Fibroblast of lung (primary cell): ENCODE results near the gene RASGRF2.

Source experiments
- EZH2 ChIP-seq: IDR thresholded peaks from 2 replicates; pipeline ENCODE4 v1.5.1; 2012; ENCODE audit warnings: low read length, control low read depth, mild to moderate bottlenecking; ENCODE audit errors: missing control alignments
- TF ChIP-seq, protein P1 (sequence below), 2 donors: IDR thresholded peaks in 1 of 2; conservative IDR thresholded peaks in 1 of 2; 1 replicate in 1 of 2; 2 replicates in 1 of 2; pipeline ENCODE4 v1.5.1; 2011 to 2012; ENCODE audit warnings: low read length in 2 of 2, control low read depth in 1 of 2, inconsistent platforms in 1 of 2, low read depth in 1 of 2, mild to moderate bottlenecking in 1 of 2

DNA sequence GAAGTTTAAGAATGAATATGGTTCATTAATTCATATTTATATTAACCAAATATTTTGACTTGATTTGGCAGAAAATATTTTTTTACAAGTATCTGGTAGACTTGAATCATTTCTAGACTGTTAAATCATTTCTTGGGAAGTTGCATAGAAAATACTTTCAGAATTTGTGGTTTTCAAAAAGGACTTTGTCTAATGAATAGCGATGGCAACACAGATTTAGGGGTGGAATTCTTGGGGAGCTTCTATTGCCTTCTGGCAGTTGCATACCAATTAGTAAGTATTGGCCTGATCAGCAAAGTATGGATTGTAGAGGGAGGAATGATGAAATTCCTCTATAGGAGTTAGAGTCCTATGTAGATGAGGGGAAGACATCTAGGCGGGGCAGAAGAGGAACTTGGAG is 204.3 kb downstream of the RASGRF2 start:
- TF ChIP-seq, protein P1, sequence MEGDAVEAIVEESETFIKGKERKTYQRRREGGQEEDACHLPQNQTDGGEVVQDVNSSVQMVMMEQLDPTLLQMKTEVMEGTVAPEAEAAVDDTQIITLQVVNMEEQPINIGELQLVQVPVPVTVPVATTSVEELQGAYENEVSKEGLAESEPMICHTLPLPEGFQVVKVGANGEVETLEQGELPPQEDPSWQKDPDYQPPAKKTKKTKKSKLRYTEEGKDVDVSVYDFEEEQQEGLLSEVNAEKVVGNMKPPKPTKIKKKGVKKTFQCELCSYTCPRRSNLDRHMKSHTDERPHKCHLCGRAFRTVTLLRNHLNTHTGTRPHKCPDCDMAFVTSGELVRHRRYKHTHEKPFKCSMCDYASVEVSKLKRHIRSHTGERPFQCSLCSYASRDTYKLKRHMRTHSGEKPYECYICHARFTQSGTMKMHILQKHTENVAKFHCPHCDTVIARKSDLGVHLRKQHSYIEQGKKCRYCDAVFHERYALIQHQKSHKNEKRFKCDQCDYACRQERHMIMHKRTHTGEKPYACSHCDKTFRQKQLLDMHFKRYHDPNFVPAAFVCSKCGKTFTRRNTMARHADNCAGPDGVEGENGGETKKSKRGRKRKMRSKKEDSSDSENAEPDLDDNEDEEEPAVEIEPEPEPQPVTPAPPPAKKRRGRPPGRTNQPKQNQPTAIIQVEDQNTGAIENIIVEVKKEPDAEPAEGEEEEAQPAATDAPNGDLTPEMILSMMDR (conservative IDR thresholded peaks at IDR 0.05 in 1 of 2, IDR thresholded peaks at IDR 0.05 in 1 of 2; ENCODE audit: low read depth in 1 of 2, low read length in 2 of 2): no peak
- TF ChIP-seq EZH2: no peak
